Stimulated activated CD4-positive, alpha-beta T cell treated with anti-CD3 and anti-CD28 coated beads, Interleukin-15, amount 100 ng/mL, for 48 hours (primary cell): ENCODE measurements around the gene MOB4.
"Not testable (repeated sequence)": the region's sequence is repeated elsewhere in the genome, so short reads cannot be mapped to it uniquely, and the experiment has no call there.

ENCODE experiments used
- DNase-seq, 2 donors: peaks; one replicate each; pipeline ENCODE4 v3.0.0-alpha.2; 2020; ENCODE audit warnings: low read depth in 2 of 2

MOB4 gene

DNA sequence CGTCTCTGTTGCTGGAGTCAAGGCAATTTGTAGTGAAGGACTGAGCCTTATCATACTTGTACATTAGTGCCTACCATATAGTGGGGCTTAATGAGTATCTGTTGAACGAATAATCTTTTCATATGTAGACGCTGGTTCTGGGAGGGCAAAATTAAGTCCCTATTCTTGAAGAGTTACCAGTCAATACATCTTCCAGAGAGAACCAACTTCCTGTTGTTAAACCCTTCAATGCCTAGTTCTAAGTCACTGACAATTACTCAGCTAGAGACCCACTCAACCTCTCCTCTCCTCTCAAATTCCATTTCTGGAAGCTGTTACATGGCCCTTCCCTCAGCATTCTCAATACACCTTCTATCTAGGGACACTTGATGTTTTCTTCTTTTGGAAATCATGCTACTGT is 1.1 kb upstream of the MOB4 start:
- DNase-seq: no peak

DNA sequence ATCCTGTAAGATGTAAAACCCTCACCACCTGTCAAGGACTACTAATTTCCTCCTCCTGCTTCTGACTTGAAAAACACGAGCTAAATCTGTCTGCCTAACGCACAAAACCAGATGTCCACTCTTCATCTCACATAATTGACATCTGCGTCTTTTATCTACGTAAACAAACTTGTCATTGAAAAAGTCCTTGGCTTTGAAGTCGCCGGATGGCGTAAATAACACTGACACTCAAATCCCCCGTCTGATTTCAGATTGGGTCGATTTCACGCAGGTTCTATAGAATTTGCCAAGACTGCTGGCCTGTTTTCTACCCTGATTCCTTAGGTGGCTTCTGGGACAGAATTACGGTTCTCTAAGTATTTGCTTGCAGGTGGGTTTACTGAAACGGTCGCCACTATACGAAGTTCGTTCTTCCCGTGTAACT is 539 bp upstream of the MOB4 start:
- DNase-seq: no peak

DNA sequence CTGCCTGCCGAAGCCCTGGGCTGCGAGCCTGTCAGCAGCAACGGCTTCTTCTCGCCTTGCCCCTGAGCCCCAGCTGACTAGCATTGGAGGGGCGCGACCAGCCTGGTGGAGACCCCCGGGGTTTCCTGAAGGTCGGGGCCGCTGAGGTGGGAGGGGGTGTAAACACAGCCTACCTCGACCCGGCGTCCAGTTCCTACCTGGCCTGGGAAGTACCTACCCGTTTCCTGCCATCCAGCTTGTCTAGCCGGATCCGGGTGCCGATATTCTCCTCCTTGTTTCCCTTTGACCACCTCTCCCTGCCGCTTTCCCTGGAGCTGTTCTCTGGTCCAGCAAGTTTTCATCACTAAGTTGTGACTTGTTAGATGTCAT is 511 bp downstream of the MOB4 start:
- no peak for DNase-seq

DNA sequence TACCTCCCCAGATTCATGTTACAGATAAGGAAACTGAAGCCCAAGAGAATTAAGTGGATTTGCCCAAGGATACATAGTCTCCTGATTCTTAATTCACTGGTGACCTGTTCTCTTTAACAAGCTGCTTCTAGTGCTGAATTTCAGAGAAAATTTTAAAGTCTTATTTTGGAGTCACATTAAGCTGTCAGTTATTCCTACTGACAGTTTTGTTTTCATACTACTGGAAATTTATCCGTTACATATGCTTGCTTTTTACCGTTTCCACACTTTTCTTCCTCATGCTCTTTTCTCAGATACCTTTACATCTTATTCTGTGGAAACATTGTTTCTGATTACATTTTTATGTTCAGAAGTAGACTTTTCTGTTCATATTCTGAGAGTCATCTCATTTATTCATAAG is 1.3 kb downstream of the MOB4 start:
- DNase-seq: no peak

DNA sequence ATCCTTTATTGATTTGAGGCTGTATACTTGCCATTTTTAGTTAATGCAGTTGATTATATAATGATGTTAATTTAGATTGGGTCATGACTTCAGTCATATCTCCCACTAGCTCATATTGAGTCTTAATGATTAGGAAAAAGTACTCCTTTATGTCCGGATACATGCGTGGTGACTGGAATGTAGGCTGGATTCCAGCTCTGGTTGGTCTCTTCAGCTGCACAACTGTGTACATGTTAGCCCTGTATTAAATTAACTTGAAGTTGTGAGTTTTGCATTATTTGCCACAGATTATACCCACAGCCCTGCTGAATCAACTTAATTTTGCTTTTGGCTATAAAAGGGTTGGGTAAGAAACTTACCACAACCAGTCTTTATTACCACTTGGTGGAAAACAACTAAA is 22.5 kb downstream of the MOB4 start:
- DNase-seq: no peak

DNA sequence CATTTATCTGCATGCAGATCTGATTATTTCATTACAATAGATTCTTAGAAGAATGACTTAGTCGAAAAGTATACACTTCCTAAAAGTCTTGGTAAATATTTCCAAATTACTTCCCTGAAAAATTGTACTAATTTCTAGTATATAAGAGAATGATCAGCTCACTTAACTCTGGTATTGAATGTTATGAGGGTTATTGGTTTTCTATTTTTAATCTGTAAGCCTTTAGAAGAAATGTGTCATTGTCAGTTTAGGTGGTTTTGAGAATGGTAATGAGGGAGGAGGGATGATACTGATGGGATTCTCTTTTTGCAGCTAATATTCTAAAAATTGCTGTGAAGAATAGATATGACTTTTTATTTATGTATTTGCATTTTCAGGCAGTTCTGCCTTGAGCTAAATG is 23.9 kb downstream of the MOB4 start:
- DNase-seq: no peak

DNA sequence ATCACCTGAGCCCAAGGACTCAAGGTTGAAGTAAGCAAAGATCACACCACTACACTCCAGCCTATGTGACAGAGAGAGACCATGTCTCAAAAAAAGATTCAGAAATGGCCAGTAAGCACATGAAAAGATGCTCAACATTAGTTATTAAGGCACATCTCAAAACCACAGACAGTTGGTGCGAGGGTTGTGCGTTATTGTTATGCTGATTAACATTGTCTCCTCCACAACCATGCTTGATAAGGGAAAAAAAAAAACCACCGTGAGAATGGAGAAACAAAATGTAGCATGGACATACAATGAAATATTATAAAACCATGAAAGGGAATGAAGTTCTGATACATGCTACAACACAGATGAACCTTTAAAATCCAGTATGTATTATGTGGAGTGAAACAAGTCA is 27.3 kb downstream of the MOB4 start:
- no peak for DNase-seq

DNA sequence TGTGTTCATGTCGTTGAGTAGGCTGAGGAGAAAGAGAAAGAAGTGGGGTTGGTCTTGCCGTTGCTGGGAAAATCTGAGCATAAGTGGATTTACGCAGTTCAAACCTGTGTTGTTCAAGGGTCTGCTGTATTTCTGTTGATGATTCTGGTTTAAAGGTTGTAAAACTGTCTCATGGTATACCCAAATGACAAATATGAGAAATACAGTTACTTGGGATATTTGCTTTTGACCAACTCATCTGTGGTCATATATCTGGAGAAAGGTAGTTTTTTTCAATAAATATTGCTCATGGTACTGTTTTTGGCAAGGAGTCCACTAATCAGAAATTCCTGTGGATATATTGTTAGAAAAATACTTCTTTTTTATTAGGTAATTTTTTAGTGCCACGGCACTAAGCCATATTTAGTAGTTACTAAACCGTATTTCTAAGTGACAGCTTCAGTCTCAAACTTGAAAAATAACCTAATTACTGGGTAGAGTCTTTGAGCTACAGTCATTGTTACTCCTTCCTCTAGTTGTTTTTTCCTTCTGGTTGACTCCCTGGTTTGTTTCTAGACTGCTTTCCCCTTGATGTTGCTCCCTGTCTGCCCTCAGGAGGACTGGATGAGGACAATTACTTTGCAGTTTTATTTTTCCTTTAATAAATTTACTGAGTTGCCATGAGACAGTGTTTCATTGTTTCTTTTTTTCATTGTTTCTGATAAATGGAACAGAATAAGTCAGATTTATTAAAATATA is 31.5 kb downstream of the MOB4 start:
- no peak for DNase-seq

DNA sequence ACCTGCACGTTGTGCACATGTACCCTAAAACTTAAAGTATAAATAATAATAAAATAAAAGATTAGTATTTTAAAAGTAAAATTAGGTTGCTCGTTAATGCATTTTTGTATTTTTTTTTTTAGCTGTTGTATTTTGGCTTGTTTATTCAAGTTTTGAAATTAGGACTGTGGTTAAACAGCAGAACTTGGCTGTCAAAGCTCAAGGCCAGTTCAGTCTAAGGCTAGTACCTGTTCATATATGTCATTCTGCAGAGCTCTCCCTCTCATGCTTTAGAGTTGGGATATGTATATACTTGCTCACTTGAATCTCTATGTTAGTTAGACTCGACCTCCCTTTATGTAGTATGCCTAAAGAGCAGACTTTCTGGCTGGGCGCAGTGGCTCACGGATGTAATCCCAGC is 32.7 kb downstream of the MOB4 start:
- no peak for DNase-seq

DNA sequence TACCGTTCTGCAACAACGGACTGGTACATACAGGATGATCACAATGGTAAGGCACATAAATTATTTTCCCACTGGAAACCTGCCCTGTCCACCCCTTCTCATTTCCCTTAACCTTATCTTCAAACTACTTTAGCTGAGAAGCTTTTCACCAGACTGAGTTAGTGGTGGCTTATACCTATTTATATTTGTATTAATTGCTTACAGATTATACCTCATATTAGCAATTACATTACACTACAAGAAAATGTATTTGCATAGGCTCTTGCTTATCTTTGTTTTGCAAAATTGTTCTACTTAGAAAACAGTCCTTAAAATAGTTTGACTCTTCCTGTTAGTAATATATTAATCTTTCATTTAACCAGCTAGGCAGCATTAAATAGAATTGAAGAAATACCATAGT is 35.4 kb downstream of the MOB4 start:
- not testable (repeated sequence) for DNase-seq

DNA sequence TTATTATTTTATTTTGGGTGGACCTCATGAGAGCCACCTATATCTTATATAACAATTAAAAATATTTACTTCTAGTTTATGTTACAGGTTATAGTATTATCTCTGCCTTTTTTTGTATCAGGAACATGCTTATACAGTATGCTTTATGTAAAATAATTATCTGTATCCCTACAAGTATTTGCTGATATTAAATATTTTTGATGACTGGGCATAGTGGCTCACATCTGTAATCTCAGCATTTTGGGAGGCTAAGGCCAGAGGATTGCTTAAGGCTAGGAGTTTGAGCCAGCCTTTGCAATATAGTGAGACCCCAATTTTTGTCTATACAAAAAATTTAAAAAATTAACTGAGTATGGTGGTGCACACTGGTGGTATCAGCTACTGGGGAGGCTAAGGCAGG is 39.6 kb downstream of the MOB4 start:
- DNase-seq: no peak

DNA sequence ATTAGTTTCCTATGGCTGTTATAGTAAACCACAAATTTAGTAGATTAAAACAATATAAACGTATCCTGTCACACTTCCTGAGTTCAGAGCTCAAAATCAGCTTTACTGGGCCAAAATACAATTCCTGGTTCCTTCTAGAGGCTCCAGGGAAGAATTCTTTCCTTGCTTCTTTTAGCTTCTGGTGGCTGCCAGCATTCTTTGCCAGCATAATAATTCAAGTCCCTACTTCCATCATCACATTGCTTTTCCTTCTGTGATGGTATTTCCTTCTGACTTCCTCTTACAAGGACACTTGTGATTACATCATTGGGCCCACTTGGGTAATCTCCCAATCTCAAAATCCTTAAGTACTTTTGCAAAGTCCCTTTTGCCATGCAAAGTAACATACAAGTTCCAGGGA is 40.6 kb downstream of the MOB4 start:
- no peak for DNase-seq

DNA sequence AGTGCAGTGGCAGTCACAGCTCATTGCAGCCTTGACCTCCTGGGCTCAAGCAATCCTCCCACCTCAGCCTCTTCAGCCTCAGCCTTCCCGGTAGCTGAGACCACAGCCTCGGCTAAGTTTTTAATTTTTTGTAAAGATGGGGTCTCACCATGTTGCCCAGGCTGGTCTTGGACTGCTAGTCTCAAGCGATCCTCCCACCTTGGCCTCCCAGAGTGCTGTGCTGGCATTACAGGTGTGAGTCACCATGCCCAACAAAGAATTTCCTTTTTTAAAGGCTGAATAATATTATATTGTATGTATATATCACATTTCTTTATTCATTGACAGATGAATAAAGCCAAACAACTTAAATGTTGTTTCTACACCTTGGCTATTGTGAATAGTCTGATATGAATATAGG is 42.5 kb downstream of the MOB4 start:
- no peak for DNase-seq

DNA sequence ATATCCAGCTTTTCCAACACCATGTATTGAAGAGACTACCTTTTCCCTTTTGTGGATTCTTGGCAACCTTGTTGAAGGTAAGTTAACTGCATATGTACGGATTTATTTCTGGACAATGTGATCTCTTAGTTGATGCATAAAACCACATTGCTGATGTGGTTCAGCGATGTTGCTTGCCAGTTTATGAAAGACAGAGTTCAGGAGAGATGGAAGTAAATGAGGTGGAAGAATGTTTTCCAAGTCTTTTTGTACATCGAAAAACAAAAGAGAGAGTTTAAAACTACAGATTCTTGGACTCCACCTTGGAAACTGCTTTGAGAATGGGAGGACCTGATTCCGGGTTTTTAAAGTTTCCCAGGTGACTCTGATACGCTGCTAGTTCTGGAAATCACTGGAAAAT is 43.8 kb downstream of the MOB4 start:
- no peak for DNase-seq

DNA sequence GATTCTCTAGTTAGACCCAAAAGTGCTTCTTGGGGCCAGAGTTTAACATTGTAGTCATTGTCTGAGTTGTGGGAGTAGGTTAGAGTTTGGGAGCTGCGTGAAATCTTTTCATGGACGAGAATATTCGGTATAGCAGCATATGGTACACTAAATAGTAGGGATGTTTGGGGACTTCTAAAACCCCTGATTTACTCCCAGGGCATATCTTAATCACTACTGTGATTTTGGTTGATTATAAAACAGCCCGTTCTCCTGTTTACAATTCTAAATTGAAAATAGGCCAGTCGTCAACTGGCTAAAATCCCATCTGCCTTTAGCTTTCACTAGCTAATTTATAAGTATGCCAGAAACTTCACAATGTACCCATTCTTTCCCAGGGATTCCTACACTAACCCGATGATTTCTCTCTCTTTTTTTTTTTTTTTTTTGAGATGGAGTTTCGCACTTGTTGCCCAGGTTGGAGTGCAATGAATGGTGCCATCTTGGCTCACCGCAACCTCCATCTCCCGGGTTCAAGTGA is 44.3 kb downstream of the MOB4 start:
- DNase-seq: no peak

DNA sequence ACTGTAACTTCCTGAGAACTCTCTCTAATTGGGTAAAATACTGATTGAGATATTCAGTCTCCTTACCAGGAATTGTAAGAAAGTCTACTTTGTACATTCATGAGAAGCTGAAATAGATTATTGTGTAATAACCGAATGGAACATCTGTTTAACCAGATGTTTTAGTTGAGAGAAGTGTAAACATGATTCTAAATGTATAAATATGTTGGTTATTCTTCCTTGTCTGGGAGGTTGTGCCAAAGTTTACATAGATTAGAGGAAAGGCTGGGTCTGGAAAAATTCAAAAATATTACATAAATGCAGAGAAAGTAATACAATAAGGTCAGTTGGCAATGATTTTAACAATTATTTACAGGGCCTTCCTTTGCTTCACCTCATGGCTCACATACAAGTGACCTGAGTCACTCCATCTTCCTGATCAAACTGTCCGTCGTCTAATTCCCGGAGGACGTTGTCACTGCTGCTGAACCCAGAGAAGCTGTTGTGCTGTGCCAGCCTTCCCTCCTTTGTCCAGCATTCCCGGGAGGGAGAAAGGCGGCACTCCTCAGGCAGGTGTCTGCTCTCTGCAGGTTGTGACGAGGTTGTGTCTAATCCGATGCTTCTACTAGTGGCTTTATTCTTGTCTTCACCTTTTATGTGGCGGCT is 55.9 kb downstream of the MOB4 start:
- no peak for DNase-seq

DNA sequence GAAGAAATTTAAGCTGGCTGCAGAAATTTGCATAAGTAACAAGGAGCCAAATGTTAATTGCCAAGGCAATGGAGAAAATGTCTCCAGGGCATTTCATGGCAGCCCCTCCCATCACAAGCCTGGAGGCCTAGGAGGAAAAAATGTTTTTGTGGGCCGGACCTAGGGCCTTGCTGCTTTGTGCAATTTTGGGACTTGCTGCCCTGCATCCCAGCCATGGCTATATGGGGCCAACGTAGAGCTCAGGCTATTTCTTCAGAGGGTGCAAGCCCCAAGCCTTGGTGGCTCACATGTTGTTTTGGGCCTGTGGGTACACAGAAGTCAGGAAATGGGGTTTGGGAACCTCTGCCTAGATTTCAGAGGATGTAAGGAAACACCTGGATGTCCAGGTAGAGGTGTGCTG is 57.7 kb downstream of the MOB4 start:
- no peak for DNase-seq

DNA sequence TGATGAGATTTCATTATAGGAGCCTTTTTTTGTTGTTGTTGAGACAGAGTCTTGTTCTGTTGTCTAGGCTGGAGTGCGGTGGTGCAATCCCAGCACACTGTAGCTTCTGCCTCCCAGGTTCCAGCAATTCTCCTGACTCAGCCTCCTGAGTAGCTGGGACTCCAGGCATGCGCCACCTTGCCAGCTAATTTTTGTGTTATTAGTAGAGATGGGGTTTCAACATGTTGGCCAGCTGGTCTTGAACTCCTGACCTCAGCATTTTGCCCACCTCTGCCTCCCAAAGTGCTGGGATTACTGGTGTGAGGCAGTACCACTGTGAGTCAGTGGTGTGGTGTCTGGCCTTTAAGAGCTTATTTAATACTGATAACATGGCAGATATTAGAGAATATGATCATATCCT is 60.1 kb downstream of the MOB4 start:
- no peak for DNase-seq

DNA sequence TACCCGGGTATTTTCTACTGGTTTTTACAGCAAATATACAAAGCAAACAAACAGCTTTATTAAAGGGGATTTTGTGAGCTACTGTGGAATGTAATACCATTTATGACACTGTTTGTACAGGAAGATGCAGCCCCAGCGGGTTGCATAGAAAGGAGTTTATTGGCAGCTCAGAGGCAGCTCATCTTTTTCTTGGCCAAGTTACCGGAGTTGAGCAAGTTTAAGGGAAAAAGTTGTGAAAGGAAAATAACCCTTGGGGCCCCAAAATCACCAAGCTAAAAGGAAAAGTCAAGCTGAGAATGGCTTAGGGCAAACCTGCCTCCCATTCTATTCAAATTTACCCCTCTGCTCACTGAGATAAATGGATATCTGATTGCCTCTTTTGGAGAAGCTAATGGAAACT is 60.8 kb downstream of the MOB4 start:
- no peak for DNase-seq

DNA sequence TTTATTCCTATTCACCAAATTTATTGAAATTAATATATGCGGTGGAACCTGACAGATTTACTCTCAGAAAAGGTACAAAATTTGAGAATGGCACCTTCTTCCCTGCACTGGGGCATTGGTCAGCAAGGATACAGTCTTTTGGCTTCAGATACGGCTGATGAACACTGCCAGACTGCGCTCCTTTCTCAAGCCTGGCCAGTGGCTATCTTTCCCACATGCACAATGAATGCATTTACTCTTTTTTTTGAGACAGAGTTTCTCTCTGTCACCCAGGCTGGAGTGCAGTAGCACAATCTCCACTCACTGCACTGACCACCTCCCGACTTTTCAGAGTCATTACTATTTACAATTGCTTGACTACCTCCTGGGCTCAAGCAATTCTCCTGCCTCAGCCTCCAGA is 61.6 kb downstream of the MOB4 start:
- no peak for DNase-seq

DNA sequence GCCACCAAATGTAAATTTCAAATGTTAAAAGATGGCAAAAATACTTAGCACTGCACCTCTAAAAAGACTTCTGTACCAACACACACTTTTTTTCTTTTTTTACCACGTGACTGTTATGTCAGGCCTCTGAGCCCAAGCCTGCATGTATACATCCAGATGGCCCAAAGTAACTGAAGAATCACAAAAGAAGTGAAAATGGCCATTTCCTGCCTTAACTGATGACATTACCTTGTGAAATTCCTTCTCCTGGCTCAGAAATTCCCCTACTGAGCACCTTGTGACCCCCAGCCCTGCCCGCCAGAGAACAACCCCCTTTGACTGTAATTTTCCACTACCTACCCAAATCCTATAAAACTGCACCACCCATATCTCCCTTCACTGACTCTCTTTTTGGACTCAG is 62.4 kb downstream of the MOB4 start:
- not testable (repeated sequence) for DNase-seq

DNA sequence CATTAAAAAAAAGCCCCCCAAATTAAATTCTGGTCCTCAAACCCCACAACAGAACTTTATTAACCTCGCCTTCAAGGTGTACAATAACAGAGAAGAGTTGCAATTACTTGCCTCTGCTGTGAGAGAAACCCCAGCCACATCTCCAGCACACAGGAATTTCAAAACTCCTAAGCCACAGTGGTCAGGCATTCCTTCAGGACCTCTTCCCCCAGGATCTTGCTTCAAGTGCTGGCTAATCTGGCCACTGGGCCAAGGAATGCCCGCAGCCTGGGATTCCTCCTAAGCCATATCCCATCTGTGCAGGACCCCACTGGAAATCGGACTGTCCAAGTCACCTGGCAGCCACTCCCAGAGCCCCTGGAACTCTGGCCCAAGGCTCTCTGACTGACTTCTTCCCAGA is 64.3 kb downstream of the MOB4 start:
- not testable (repeated sequence) for DNase-seq

DNA sequence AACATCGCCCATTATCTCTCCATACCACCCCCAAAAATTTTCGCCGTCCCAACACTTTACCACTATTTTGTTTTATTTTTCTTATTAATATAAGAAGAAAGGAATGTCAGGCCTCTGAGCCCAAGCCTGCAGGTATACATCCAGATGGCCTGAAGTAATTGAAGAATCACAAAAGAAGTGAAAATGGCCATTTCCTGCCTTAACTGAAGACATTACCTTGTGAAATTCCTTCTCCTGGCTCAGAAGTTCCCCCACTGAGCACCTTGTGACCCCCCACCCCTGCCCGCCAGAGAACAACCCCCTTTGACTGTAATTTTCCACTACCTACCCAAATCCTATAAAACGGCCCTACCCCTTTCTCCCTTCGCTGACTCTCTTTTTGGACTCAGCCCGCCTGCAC is 71.4 kb downstream of the MOB4 start:
- DNase-seq: not testable (repeated sequence)
